Parathyroid adenoma (tissue), 2 donors: Measurements from ENCODE around the gene RAB3C.

Source experiments
- H2AFZ ChIP-seq: fragments of 300-600 bp; sonication (generic); one replicate; pipeline ENCODE4 v1.7.0; 2017; ENCODE audit warnings: antibody characterized with exemption, mild to moderate bottlenecking
- H3K27ac ChIP-seq: fragments of 300-600 bp; sonication (generic); one replicate; pipeline ENCODE4 v1.7.0; 2017
- H3K27me3 ChIP-seq: fragments of 300-600 bp; sonication (generic); one replicate; pipeline ENCODE4 v1.7.0; 2017; ENCODE audit warnings: low read length; ENCODE audit not compliant: control insufficient read depth, insufficient read depth
- H3K36me3 ChIP-seq: fragments of 300-600 bp; sonication (generic); one replicate; pipeline ENCODE4 v1.7.0; 2017; ENCODE audit warnings: low read length; ENCODE audit not compliant: control insufficient read depth, insufficient read depth
- H3K4me1 ChIP-seq: fragments of 300-600 bp; sonication (generic); one replicate; pipeline ENCODE4 v1.7.0; 2017; ENCODE audit warnings: control low read depth
- H3K4me2 ChIP-seq: fragments of 300-600 bp; sonication (generic); one replicate; pipeline ENCODE4 v1.7.0; 2017; ENCODE audit warnings: low read length
- H3K4me3 ChIP-seq: fragments of 300-600 bp; sonication (generic); one replicate; pipeline ENCODE4 v1.7.0; 2017; ENCODE audit warnings: low read depth, low read length
- H3K79me2 ChIP-seq: fragments of 300-600 bp; sonication (generic); one replicate; pipeline ENCODE4 v1.7.0; 2017; ENCODE audit warnings: control low read depth
- H3K9ac ChIP-seq: fragments of 300-600 bp; sonication (generic); one replicate; pipeline ENCODE4 v1.7.0; 2017; ENCODE audit warnings: mild to moderate bottlenecking
- H3K9me3 ChIP-seq: fragments of 300-600 bp; sonication (generic); one replicate; pipeline ENCODE4 v1.7.0; 2017; ENCODE audit warnings: low read length; ENCODE audit not compliant: control insufficient read depth
- TF ChIP-seq, protein P1 (sequence below): fragments of 300-600 bp; sonication (generic); IDR thresholded peaks from one replicate; pipeline ENCODE4 v1.7.0; 2017; ENCODE audit warnings: antibody characterized with exemption, mild to moderate bottlenecking
- donor health status: primary hyperparathyroidism.

Gene RAB3C

DNA sequence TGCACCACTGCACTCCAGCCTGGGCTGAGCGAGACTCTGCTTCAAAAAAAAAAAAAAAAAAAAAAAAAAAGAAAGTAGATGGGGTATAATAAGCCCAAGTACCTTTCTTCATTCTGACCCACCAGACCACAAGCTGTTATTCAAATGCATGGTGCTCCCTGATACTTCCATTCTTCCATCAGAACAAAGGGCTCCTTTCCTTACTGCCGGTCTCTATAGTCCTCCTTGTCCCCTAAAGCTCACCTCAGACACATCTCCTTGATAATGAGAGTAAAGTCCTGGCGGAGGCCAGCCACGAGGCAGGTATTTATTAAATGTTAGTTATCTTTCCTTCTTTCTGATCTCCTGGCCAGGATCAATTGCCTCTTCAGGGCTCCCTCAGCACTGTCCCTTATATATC, 162.5 kb downstream of the RAB3C start:
- Histone ChIP-seq H3K9me3 (no peaks in the 10 kb centered on the region), H3K4me3 (no peak overlapping the region), H3K36me3 (no peaks in the 10 kb centered on the region), H3K4me1 (no peaks in the 10 kb centered on the region), H3K27me3 (no peaks in the 10 kb centered on the region), H3K9ac (no peak overlapping the region), H3K79me2 (no peaks in the 10 kb centered on the region), H3K4me2 (no peak overlapping the region), H2AFZ (no peak overlapping the region), H3K27ac (no peak overlapping the region)
- TF ChIP-seq, protein P1, sequence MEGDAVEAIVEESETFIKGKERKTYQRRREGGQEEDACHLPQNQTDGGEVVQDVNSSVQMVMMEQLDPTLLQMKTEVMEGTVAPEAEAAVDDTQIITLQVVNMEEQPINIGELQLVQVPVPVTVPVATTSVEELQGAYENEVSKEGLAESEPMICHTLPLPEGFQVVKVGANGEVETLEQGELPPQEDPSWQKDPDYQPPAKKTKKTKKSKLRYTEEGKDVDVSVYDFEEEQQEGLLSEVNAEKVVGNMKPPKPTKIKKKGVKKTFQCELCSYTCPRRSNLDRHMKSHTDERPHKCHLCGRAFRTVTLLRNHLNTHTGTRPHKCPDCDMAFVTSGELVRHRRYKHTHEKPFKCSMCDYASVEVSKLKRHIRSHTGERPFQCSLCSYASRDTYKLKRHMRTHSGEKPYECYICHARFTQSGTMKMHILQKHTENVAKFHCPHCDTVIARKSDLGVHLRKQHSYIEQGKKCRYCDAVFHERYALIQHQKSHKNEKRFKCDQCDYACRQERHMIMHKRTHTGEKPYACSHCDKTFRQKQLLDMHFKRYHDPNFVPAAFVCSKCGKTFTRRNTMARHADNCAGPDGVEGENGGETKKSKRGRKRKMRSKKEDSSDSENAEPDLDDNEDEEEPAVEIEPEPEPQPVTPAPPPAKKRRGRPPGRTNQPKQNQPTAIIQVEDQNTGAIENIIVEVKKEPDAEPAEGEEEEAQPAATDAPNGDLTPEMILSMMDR = no peak

DNA sequence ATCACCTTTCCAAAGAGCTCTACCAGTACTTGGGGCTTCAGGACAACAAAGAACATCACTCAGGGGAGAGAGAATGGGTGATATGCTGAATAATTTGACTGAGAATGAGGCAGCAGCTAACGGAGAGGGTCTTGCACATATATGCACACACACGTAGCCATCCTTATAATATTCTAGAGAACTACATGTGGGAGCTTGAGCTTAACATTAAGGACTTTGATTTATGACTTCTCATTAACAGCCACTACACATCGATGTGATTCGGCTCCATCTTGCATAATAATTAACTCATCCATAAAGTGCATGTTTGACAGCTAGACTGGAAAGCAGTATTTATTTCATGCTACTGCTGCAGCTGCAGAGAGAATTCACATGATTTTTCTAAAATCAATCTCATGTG, 163.4 kb downstream of the RAB3C start:
- H3K9ac ChIP-seq = no peak overlapping the region
- TF ChIP-seq, protein P1 = no peak
- H3K27ac ChIP-seq = no peak overlapping the region

DNA sequence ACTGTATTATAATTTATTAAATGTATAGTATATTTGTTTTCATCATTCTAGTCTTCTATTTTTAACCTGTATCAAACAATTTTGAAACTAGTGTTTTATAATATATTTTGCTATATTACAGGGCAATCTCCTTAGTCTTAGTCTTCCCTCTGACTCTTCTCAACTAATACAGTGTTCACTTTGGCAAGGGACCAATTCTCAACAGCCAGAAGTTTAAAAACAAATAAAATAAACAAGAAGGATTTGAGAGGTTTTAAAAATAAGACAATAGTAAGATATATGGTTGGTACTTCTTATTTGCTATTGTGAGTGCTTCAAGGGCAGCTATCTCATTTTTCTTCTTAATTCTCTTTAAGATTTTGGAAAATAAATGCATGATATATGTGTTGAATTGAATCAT, 167.2 kb downstream of the RAB3C start:
- Histone ChIP-seq H3K79me2 (no peaks in the 10 kb centered on the region), H3K4me3 (no peak overlapping the region), H3K9me3 (no peaks in the 10 kb centered on the region), H2AFZ (no peak overlapping the region), H3K4me2 (no peak overlapping the region), H3K27me3 (no peaks in the 10 kb centered on the region), H3K27ac (no peak overlapping the region), H3K36me3 (no peaks in the 10 kb centered on the region), H3K9ac (no peak overlapping the region), H3K4me1 (peaks cover 16% of the 10 kb centered on the region)
- TF ChIP-seq, protein P1 = no peak

More for the DNA sequence above, 163.4 kb downstream of the RAB3C start:
- Histone ChIP-seq H3K9me3 (no peaks in the 10 kb centered on the region), H3K36me3 (no peaks in the 10 kb centered on the region), H3K4me1 (peaks cover 4% of the 10 kb centered on the region), H2AFZ (no peak overlapping the region), H3K79me2 (no peaks in the 10 kb centered on the region), H3K27me3 (no peaks in the 10 kb centered on the region), H3K4me2 (no peak overlapping the region), H3K4me3 (no peak overlapping the region)

DNA sequence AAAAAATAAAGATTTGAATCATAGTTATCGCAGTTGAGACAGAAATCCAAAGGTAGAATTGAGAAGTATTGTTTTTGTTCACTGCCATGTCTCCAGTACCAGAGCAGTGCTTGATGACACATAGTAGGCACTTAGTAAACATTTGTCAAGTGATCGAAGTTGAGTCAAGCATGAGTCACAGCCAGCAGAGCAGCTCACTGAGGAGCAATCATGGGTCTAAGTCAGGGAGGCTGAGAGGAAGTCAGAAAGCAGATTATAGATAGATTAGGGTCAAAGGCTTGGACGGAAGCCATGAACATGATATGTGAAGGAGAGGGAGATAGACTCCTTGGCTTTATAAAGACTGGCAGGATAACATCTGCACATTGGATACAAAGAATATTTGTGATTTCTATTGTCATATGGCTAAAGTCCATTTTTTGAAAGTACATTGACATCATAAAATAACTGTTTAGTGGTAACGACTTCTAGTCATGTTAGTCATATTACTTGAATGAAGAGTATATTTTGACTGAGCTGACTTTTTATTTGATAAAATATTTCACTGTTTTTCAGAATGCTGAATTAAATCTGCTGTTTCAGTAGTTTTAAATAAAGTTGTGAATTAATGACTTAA, 168.5 kb downstream of the RAB3C start:
- H2AFZ ChIP-seq = no peak overlapping the region
- H3K9ac ChIP-seq = no peak overlapping the region
- peaks cover 16% of the 10 kb centered on the region for H3K4me1 ChIP-seq
- H3K27ac ChIP-seq = no peak overlapping the region
- no peaks in the 10 kb centered on the region for H3K9me3 ChIP-seq
- TF ChIP-seq, protein P1 = no peak
- H3K4me2 ChIP-seq = no peak overlapping the region
- H3K36me3 ChIP-seq = no peaks in the 10 kb centered on the region
- H3K79me2 ChIP-seq = no peaks in the 10 kb centered on the region
- H3K4me3 ChIP-seq = no peak overlapping the region
- H3K27me3 ChIP-seq = no peaks in the 10 kb centered on the region

DNA sequence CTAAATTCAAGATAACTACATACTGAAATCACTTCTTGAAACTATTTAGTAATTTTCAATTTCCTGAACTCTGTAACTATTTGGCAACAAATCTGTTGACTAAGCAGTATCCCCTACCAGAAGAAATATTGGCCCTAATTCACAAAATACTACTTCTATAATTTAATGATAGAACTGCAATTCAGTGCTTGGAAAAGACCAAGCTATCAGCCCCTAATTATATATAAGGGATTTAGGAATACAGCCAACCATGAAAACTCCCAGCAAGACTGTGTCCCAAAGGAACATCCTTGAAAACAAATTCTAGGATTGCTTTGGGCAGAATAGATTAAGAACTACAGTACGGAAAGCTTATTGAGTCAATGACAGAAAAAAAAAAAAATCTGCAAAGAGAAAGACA, 169.2 kb downstream of the RAB3C start:
- peaks cover 16% of the 10 kb centered on the region for H3K4me1 ChIP-seq
- H3K27ac ChIP-seq = no peak overlapping the region
- H3K4me2 ChIP-seq = no peak overlapping the region
- no peaks in the 10 kb centered on the region for H3K36me3 ChIP-seq
- TF ChIP-seq, protein P1 = no peak
- H3K79me2 ChIP-seq = no peaks in the 10 kb centered on the region
- H3K9me3 ChIP-seq = no peaks in the 10 kb centered on the region
- no peak overlapping the region for H3K4me3 ChIP-seq
- no peak overlapping the region for H2AFZ ChIP-seq
- no peak overlapping the region for H3K9ac ChIP-seq
- H3K27me3 ChIP-seq = no peaks in the 10 kb centered on the region
